ENCODE results near the gene DLK2.

DNA sequence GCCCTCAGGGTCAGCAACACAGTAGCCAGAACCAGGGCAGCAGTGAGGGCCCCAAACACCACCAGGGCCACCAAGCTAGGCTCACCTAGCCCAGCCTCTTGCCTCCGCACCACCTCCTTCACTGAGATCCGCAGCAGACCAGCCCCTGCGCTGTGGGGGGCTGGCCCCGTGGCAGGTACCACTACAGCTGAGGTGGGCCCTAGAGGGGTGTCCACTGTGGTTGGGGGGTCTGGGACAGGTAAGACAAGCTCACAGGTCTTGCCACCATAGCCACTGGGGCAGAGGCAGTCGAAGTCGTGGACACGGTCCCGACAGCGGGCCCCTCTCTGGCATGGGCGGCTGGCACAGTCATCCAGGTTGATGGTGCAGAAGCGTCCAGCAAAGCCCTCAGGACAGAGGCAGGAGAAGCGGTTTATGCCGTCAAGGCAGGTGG is 4.6 kb downstream of the DLK2 start:
- TF ChIP-seq, protein P1, sequence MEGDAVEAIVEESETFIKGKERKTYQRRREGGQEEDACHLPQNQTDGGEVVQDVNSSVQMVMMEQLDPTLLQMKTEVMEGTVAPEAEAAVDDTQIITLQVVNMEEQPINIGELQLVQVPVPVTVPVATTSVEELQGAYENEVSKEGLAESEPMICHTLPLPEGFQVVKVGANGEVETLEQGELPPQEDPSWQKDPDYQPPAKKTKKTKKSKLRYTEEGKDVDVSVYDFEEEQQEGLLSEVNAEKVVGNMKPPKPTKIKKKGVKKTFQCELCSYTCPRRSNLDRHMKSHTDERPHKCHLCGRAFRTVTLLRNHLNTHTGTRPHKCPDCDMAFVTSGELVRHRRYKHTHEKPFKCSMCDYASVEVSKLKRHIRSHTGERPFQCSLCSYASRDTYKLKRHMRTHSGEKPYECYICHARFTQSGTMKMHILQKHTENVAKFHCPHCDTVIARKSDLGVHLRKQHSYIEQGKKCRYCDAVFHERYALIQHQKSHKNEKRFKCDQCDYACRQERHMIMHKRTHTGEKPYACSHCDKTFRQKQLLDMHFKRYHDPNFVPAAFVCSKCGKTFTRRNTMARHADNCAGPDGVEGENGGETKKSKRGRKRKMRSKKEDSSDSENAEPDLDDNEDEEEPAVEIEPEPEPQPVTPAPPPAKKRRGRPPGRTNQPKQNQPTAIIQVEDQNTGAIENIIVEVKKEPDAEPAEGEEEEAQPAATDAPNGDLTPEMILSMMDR (IDR thresholded peaks at IDR 0.05), result no peak
- no peak for TF ChIP-seq POLR2AphosphoS5 (IDR thresholded peaks at IDR 0.05)
